NCI-H128 (cell line): ENCODE results near the gene HDAC3.

Experiments
- DNase-seq: peaks from one replicate; lab custom pipeline; 2025; ENCODE audit not compliant: unreplicated experiment; lab: John Stamatoyannopoulos, UW

The HDAC3 gene

DNA sequence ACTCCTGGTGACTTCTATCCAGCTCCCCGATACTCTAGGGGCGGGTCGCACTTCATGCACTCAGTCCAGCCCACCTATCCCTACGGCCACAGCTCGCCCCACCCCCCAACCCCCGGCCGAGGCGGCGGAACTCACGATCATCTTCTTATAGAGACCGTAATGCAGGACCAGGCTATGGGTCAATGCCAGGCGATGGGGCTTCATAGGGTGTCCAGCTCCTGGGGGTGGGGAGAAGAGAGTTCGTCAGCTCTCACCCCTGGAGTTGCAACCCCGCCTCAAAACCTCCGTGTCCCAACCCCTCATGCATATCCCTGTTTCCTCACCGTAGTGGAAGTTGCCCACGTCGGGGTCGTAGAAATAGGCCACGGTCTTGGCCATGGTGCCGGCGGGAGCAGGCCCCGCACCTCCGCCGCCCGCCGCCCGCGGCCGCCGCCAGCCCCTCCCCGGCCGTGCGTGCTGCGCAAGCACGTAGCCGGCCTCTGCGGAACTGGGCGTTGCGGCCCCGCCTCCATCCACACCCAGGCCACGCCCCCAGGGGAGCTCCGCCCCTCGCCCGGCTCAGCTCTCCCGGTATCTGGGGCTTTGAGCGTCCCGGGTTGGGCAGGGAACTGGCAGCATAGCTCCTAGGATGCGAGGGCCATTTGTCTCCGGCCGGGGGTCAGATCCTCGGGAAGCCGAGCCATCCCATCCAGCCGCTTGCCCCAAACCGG, at the start of gene HDAC3, which contains the start of gene RELL2:
TSS of gene HDAC3 (minus strand) at position 437 of the 710 bp plus-strand sequence. CDS start at position 378, 59 bp downstream.
TSS of gene RELL2 (plus strand) at position 585 of the 710 bp plus-strand sequence. CDS start 1,229 bp downstream, outside the sequence.
- peak; percentile 73 for DNase-seq

DNA sequence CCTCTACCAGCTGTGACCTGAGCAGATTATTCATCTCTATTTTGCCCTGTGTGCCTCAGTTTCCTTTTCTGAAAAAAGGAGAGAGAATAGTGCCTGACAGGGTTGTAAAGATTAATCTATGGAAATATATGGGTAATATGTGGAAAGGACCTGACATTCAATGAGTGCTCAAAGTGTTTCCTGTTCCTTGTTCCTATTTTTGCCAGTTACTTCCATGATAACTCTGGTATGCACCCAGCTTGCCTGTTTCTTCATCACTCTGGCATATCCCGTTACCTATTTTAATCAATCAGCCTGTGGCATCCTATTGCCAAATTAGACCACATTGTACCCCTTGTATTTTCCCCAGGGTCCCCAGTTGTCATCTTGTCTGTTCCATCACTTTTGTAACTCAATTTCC, 48.9 kb upstream of the HDAC3 start:
- DNase-seq, result no peak

- no peak for DNase-seq
Observed at GRCh38 chr5:141683596-141684141, 47.0 kb upstream of the HDAC3 start.

- DNase-seq, result no peak
Observed at GRCh38 chr5:141681695-141682641, 45.3 kb upstream of the HDAC3 start, which contains the start of gene ARAP3. ARAP3 (minus strand) TSS chr5:141682230; CDS start chr5:141680486, 1,744 bp downstream.

DNA sequence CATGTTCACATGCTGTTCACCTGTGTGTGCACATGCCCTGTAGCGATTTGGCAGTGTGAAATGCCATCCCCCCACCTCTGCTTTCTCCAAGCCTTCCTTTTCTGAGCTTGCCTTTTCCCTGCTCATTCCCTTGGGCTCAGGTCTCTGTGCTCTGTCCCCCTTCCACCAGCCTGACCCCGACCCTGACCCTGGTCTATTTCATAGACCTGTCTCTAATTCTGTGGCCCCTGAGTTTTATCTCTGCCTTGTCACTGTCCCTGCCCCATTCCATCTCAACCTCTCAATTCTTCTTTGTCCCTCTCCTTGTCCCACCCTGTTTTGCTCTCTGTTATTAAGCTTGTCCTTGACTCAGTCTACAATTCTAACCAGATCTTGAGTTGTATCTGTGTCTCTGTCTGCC, 44.6 kb upstream of the HDAC3 start:
- DNase-seq, result no peak

DNA sequence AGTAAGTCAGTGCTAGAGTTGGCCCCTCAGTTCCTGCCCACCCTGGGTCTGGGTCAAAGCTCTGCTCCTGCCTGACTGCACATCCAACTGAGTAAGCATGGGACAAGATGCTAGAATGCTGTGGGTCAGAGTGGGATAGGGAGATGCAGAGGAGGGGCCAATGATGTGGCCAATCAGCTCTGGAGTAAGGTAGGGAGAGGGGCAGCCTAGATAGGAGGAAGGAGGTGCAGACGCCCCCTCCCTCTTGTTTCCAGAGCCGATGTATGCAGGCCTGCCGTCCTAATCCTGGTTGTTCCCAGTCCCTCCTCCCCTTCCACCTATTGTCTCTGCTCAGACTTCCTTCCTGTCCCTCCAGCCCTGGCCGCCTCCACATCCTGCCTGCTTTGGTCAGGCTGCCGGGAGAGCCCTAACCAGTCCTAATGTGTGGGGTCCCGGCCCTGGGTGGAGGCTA, 44.1 kb upstream of the HDAC3 start:
- no peak for DNase-seq

- no peak for DNase-seq
Observed at GRCh38 chr5:141680178-141680577, 43.5 kb upstream of the HDAC3 start.

- DNase-seq, result no peak
Observed at GRCh38 chr5:141677415-141677814, 40.8 kb upstream of the HDAC3 start.

- no peak for DNase-seq
Observed at GRCh38 chr5:141675672-141676071, 39.0 kb upstream of the HDAC3 start.

- DNase-seq, result no peak
Observed at GRCh38 chr5:141674747-141675146, 38.1 kb upstream of the HDAC3 start.

GRCh38 chr5:141672841-141673813, 36.5 kb upstream of the HDAC3 start:
- DNase-seq, result no peak

DNA sequence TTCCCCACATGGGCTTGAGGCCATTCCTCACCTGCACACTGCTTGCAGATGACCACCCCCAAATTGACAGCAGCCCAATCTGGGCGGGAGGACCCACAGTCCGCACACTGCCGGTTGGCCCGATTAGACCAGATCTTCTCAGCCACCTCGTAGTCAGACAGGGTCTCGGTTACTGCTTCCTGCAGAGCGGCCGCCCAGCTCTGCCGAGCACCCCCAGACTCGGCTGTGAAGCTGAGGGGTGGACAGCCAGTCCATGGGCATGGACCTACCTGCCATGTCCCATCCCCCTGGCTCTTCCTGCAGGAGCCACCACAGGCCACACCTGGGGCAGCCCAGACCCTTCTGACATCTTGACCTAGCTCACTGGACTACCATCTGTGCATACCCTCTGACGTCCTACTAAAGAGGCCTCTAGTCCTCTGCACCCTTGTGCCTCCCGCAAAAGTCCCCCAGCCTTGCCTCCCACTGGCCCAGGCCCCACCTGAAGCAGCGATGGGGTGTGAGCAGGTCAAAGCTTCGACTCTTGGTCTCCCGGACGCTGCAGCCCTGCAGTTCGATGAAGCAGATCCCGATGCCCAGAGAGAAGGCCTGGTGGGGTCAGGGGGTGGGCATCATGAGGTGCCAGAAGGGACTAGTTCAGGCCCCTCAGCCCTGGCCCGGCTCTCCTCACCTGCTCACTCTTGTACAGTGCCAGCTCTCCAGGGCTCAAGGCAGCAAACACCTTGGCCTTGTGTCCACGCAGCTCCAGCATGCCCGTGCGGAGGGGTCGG, 35.6 kb upstream of the HDAC3 start:
- DNase-seq, result no peak

DNA sequence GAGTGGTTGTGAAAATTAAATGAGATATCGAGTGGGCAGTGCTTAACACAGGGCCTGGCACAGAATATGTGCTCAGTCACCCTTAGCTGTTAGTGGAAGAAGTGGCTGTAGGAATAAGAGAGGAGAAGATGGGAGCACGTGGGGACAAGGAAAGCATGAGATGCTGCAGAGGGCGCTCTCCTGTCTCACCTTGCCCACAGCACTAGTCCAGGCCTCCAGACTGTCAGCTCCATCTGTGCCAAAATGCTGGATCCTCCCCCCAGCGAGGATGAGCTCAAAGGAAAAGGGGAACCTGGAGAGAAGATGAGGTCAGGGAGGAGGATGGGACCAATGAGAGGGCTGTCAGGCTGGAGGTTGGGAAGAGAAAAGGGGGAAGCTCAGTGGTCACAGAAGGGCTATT, 32.9 kb upstream of the HDAC3 start:
- DNase-seq, result no peak

DNA sequence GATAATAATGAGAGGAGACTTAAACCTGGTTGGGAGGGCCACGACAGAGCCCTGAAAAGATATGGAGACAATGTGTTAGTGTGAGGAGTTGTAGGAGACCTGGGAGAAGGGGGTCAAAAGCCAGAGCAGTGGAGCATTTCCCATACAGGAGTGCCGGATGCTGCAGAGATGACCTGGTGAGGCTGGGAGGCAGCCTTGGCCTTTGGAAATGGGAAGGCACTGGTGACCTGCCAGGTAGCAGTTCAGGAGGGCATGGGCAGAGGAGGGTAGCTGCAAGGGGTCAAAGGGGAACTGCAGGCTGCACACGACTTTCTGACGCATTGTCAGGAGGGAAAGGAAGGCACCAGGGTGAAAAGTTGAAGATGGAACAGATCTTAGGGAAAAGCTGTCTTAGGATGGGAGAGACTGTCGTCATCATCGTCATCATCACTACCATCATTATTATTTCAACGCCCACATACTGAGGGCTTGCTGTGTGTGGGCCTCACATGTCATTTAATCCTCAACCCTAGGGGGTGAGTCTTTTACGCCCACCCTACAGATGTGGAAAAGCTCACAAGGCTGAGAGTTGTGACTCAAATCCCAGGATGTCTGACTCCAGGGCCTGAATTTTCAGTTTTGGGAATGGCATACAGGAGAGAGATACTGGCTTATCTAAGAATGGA, 32.1 kb upstream of the HDAC3 start:
- no peak for DNase-seq

DNA sequence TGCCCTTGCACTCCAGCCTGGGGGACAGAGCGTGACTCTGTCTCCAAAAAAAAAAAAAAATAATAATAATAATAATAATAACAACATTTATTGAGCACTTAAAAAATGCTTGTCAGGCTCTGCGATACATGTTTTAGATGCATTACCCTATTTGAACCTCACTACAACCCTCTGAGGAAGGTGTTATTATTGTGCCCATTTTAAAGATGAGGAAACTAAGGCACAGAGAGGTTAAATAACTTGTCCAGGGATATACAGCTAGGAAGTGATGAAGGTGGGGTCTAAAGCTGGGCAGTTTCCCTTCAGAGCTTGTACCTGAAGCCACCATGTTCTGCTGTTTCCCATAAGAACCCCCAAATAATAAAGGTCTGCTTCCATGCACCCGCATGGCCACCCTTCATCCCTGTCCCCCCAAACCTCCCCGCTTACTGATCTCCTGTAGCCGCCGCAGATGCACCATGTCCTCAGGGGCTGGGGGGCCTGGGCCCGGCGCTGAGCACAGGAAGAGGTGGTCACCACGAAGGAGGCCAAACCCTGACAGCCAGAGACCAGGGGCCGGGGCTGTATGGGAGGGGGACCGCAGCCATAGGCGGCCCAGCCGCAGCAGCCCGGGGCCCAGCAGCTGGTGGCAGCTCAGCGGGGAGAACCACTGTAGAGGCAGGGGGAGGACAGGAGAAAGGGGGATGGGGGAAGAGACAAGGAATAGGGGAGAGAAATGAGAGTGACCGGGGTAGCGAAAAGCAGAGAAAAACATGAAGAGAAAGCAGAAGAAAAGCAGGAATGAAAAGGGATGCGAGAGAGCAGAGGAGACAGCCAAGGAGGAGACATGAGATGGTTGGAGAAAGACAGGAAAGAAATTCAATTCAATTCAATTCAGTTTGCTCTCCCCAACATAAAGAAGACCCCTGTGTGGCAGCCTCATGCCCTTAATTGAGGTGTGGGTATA, 29.6 kb upstream of the HDAC3 start:
- no peak for DNase-seq

GRCh38 chr5:141664733-141665461, 28.2 kb upstream of the HDAC3 start:
- DNase-seq, result peak; percentile 22

GRCh38 chr5:141663506-141663905, 26.9 kb upstream of the HDAC3 start:
- no peak for DNase-seq
